NCI-H1105 treated with DMSO at 0.1 percent for 48 hours (cell line): Measurements from ENCODE around the gene THSD7B.

ENCODE experiments used
- DNase-seq: peaks from one replicate; lab custom pipeline; 2025; lab: John Stamatoyannopoulos, UW

Gene THSD7B

DNA sequence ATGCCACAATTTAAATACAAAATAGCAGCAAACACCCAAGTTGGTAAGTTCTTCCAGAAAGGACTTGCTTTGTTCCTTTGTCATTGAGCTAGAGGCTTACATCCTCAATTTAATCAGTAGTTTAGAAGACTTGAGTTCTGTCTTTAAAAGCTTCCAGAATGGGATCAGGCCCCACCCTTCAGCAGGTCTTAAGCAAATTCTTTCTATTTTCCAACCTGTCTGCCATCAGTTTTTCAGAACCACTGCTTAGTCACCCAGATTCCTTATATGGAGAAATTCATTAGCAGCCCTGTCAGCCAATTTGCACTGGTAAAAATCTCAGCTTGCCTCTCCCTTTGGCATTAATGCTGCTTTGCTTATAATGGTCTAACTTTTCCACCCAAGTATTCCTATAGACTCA is 935.3 kb downstream of the THSD7B start:
- no peak for DNase-seq

DNA sequence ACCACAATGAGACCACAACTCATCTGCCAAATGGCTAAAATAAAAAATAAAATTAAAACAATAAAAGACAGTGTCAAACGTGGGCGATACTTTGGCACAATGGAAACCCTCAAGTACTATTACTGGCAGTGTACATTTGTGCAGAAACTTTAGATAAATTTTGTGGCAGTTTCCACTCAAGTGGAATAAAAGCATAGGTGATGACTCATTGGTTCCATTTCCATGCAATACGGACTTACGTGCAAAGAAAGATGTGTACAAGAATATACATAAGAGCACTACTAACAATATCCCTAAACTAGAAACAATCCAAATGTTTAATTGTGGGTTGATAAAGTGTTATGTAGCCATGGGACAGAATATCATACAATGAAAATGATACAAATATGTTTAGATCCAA is 940.0 kb downstream of the THSD7B start:
- no peak for DNase-seq

DNA sequence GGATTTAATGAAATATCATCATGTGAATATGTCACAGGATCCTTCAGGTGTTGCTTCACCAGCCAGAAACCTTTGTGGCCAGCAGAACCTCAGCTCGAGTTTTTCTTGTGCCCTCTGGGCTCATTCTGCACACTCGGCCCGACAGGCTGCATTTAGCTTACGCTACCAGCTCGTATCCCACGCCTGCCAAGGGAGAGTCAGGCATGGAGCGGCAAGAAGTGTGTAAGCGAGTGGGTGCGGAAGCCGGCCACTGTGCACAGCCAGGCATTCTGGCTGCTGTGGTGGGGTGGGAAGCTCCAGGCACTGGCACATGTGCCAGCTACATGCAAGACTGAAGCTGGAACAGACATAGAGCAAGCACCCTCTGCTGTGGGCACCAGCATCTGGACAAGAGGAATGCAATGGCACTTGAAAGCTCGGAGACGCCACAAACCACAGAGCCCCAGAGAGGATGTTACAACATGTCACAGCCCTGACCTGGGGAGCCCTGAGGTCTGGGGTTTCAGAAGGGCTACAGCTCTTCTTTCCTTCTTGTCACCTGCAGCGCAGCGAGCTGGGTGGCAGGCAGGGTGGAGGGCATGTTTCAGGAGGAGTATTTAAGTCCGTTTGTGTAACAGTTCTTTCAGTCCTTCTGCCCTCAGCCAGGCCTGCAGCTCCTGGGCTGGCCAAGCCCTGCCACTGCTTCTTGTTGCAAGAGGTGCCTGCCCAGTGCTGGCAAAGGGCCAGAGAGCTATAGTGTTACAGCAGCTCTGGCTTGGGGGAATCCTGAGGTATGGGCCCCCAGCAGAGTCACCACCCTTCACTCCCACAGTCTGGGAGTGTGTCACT is 941.7 kb downstream of the THSD7B start:
- DNase-seq = peak; percentile 11

DNA sequence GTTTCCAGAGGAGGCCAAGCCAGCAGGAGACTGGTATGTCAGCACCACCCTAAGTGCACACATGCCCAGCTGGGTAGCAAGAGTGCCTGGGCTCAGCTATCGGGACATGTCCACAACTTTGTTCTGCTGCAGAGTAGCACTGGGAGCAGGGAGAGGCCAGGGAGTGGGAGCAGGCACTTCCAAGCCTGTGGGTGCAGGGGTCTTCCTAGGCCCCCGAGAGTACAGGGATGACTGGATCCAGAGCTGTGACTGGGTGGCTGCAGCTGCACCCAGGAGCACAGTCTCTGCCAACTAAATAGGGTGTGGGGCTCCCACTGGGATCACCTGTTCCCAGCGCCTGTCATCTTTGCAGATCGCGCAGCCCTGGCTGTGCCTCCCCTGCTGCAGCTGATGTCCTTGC is 943.0 kb downstream of the THSD7B start:
- DNase-seq = no peak

DNA sequence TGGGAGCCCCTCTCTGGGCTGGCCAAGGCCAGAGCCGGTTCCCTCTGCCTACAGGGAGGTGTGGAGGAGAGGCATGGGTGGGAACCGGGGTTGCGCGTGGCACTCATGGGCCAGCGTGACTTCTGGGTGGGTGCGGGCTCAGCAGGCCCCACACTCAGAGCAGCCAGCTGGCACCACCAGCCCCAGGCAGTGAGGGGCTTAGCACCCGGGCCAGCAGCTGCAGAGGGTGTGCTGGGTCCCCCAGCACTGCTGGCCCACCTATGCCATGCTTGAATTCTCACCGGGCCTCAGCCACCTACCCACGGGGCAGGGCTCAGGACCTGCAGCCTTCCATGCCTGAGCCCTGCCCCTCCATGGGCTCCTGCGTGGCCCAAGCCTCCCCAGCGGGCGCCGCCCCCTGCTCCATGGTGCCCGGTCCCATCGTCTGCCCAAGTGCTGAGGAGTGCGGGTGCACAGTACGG is 950.4 kb downstream of the THSD7B start:
- no peak for DNase-seq

DNA sequence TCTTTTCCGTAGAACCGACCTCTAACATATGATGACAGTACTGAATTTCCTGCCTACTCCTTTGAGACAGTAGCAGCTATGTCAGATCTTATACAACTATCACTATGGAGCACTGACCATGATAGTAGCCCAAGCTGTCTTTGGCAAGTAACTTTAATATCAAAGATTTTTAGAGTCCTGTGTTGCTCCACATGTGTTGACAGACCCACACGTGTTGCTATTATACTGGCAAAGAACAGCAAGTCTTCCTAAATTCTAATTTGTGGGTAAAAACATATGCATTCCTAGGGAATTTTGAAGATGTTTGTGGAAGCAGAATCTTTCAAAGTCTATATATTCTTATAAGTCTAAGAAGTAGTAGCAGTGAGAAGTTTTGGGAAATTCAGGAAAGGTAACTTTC is 953.4 kb downstream of the THSD7B start:
- DNase-seq = no peak

DNA sequence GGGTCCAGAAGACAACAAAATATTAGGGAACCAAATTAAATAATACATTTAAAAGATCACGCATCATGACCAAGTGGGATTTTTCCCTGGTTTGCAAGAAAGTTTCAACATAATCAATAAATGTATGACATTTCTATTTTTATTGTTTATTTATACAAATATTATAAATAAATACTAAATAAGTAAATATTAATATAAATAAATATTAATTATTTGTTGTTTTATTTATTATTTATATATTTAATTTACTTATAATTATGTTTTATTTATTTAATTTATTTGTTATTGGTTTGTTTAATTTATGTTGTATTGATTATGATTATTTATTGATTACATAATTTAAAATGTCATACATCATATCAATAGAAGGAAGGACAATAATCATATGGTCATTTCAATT is 956.4 kb downstream of the THSD7B start:
- DNase-seq = no peak

DNA sequence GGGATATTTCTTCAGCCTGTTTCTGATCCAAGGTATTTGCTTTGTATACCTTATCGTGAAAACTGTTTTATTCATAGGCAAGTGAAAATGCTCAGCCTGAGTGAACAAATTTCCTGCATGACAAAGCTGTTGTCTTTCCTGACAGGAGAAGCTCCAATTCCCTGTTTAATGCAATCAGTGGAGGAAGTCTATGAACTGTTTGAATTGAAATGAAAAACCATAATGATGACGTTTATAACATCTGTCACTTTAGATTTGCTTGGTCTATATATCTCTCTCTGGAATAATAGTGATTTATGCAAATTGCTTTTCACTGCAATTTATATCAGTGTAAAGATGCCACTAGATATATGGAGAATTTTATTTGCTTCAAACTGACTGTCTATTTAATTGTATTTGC is 959.6 kb downstream of the THSD7B start:
- DNase-seq = no peak
